Glutamatergic neuron (in vitro differentiated cells): ENCODE measurements around the gene FAF1. TPM values are rescaled to one million over a fixed set of nuclear protein-coding genes. Genes with fewer than 3 reads are reported as not detected.

Source experiments
- DNase-seq: peaks from one replicate; pipeline ENCODE4 v3.0.0; 2022
- H3K27ac Mint-ChIP-seq: one replicate; pipeline ENCODE4 v1.8.0; 2020; ENCODE audit warnings: mild to moderate bottlenecking, mixed read lengths, inconsistent platforms; ENCODE audit not compliant: unreplicated experiment
- H3K27me3 Mint-ChIP-seq: one replicate; pipeline ENCODE4 v1.8.0; 2020; ENCODE audit warnings: mild to moderate bottlenecking, moderate library complexity, mixed read lengths, inconsistent platforms; ENCODE audit not compliant: unreplicated experiment
- H3K36me3 Mint-ChIP-seq: one replicate; pipeline ENCODE4 v1.8.0; 2020; ENCODE audit warnings: mild to moderate bottlenecking, mixed read lengths, inconsistent platforms; ENCODE audit not compliant: unreplicated experiment
- H3K4me1 Mint-ChIP-seq: one replicate; pipeline ENCODE4 v1.8.0; 2020; ENCODE audit warnings: mild to moderate bottlenecking, low read depth, mixed read lengths, inconsistent platforms; ENCODE audit not compliant: unreplicated experiment
- H3K4me3 Mint-ChIP-seq: one replicate; pipeline ENCODE4 v1.8.0; 2020; ENCODE audit warnings: mild to moderate bottlenecking, mixed read lengths, inconsistent platforms; ENCODE audit not compliant: unreplicated experiment
- H3K9me3 Mint-ChIP-seq: one replicate; pipeline ENCODE4 v1.8.0; 2020; ENCODE audit warnings: mild to moderate bottlenecking, moderate library complexity, mixed read lengths, inconsistent platforms; ENCODE audit not compliant: unreplicated experiment
- total RNA-seq: library from RNA; stranded (reverse); fragmentation: NEBNext Ultra II Directional; extraction: Animal tissue kit (Norgen Biotek cat#: 25700); gene quantifications from one replicate; pipeline ENCODE4 v1.2.1, GENCODE V29; 2021; ENCODE audit not compliant: unreplicated experiment
- TF ChIP-seq, protein P1 (sequence below): fragments of 200-600 bp; sonication (generic); IDR thresholded peaks from one replicate; pipeline ENCODE4 v1.5.0; 2021; ENCODE audit not compliant: partially characterized antibody, unreplicated experiment

Gene FAF1
- total RNA-seq, 1 donor from 2014 or later: 57.3 TPM

DNA sequence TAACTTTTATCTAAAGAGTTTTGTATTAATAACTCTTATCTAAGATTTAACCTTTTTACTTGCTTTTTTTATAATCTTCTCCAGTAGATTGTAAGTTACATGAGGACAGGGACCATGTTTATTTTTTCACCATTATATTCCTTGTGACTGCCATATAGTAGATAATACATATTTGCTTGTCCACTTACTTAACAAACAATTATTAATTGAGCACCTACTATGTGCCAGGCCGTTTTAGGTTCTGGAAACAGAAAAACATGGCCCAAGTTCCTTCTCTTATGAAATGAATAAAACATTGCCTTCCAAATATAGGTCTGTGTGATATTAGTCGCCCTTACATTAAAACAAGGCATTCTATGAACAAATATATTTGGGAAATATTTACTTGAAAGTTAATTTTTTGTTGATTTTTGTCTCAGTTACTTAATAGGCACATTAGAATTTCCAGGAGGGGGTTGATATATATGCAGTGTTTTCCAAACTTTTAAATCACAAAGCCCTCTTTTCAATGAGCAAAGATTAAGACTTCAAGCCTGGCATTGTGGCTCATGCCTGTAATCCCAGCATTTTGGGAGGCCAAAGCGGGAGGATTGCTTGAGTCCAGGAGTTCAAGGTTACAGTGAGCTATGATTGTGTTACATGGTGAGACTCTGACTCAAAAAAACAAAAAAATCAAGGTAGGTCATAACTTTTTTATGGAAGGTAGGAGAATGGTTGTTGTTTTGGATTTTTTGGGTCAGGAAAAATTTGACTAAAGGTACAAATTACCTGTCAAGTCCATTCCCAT, 32.7 kb upstream of the FAF1 start:
- TF ChIP-seq, protein P1, sequence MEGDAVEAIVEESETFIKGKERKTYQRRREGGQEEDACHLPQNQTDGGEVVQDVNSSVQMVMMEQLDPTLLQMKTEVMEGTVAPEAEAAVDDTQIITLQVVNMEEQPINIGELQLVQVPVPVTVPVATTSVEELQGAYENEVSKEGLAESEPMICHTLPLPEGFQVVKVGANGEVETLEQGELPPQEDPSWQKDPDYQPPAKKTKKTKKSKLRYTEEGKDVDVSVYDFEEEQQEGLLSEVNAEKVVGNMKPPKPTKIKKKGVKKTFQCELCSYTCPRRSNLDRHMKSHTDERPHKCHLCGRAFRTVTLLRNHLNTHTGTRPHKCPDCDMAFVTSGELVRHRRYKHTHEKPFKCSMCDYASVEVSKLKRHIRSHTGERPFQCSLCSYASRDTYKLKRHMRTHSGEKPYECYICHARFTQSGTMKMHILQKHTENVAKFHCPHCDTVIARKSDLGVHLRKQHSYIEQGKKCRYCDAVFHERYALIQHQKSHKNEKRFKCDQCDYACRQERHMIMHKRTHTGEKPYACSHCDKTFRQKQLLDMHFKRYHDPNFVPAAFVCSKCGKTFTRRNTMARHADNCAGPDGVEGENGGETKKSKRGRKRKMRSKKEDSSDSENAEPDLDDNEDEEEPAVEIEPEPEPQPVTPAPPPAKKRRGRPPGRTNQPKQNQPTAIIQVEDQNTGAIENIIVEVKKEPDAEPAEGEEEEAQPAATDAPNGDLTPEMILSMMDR: no peak
- Mint-ChIP-seq H3K4me3 (no peak overlapping the region), H3K27ac (no peak overlapping the region), H3K9me3 (no peaks in the 10 kb centered on the region), H3K36me3 (no peaks in the 10 kb centered on the region), H3K4me1 (no peaks in the 10 kb centered on the region), H3K27me3 (peaks cover 2% of the 10 kb centered on the region)
- DNase-seq: no peak

DNA sequence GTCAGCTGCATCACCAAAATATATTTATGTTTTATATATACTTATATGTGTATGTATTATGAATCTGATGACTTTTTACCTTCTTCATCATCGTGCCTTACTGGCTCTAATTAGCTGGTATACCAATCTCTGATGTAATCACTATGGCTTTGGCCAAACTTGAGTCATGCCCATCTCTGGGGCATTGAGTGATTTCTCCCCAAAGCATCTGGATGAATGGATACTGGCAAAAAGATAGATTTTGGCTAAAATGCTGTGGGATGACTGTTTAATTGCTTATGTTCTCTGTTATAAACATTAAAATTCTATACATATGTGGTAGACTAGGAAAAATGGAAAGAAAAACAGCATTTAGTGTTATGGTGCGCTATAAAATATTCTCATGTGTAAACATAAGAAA, 29.6 kb upstream of the FAF1 start:
- Mint-ChIP-seq H3K27me3 (no peaks in the 10 kb centered on the region), H3K4me1 (no peaks in the 10 kb centered on the region), H3K9me3 (no peaks in the 10 kb centered on the region), H3K27ac (no peak overlapping the region), H3K4me3 (no peak overlapping the region), H3K36me3 (no peaks in the 10 kb centered on the region)
- DNase-seq: no peak
- TF ChIP-seq, protein P1: no peak

DNA sequence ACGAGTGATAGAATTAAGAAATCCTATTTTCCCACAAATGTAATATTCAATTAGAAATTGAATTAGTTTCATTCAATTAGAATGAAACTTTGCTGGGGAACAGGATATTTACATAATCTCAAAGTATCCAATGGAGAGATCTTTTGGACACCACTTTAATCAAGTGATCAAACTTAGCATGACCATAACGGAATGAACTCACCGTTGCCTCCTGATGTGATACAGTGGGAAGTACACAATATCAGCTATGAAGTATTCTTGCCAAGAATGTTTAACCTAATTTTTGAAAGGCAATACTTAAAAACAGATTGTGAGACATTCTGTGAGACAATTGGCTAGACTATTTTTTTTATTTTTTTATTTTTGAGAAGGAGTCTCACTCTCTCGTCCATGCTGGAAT, 26.6 kb upstream of the FAF1 start:
- no peak for DNase-seq
- Mint-ChIP-seq H3K27me3 (no peaks in the 10 kb centered on the region), H3K4me1 (no peaks in the 10 kb centered on the region), H3K9me3 (no peaks in the 10 kb centered on the region), H3K27ac (no peak overlapping the region), H3K36me3 (no peaks in the 10 kb centered on the region), H3K4me3 (no peak overlapping the region)
- TF ChIP-seq, protein P1: no peak

DNA sequence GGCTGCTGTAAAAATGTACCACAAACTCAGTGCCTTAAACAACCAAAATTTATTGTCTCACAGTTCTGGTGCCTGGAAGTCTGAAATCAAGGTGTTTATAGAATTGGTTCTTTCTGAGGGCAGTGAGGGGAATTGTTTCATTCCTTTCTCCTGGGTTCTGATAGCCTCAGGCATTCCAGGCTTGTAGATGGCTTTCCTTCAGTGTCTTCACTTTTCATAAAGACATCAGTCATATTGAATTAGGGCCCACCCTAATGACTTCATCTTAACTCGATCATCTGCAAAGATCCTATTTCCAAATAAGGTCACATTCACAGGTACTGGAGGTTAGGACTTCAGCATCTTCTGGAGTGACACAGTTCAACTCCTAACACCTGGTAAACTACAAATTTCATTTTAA, 25.0 kb upstream of the FAF1 start:
- Mint-ChIP-seq H3K9me3 (no peaks in the 10 kb centered on the region), H3K36me3 (no peaks in the 10 kb centered on the region), H3K27me3 (no peaks in the 10 kb centered on the region), H3K27ac (no peak overlapping the region), H3K4me1 (no peaks in the 10 kb centered on the region), H3K4me3 (no peak overlapping the region)
- TF ChIP-seq, protein P1: no peak
- DNase-seq: no peak

GRCh38 chr1:50983219-50983802, 23.2 kb upstream of the FAF1 start:
- peaks cover 9% of the 10 kb centered on the region for H3K27me3 Mint-ChIP-seq

More at GRCh38 chr1:50983219-50983802, 23.2 kb upstream of the FAF1 start:
- H3K4me1 Mint-ChIP-seq: peaks cover 2% of the 10 kb centered on the region
- TF ChIP-seq, protein P1: no peak
- no peaks in the 10 kb centered on the region for H3K36me3 Mint-ChIP-seq
- no peak for DNase-seq
- H3K9me3 Mint-ChIP-seq: peaks cover 8% of the 10 kb centered on the region
- no peak overlapping the region for H3K27ac Mint-ChIP-seq
- H3K4me3 Mint-ChIP-seq: no peak overlapping the region
